MM.1S (cell line): ENCODE data around the gene CPSF4.

ENCODE experiments used
- EZH2 ChIP-seq: fragments of 300-600 bp; sonication (generic); optimal IDR thresholded peaks from 2 replicates; pipeline ENCODE3; 2017; ENCODE audit warnings: low read depth, mild to moderate bottlenecking, antibody characterized with exemption, low read length, mixed read lengths
- EZH2phosphoT487 ChIP-seq: fragments of 300-600 bp; sonication (generic); IDR thresholded peaks from 2 replicates; pipeline ENCODE4 v1.6.1; 2018; ENCODE audit warnings: antibody characterized with exemption, low read length
- TF ChIP-seq, protein P1 (sequence below): fragments of 300-600 bp; sonication (generic); IDR thresholded peaks from 2 replicates; pipeline ENCODE4 v1.5.1; 2016; ENCODE audit warnings: antibody characterized with exemption, low read length, mixed read lengths

GRCh38 chr7:99504603-99505323 is 66.0 kb downstream of the CPSF4 start, which contains the start of gene ZKSCAN5:
- TF ChIP-seq EZH2, result no peak
- TF ChIP-seq, protein P1, sequence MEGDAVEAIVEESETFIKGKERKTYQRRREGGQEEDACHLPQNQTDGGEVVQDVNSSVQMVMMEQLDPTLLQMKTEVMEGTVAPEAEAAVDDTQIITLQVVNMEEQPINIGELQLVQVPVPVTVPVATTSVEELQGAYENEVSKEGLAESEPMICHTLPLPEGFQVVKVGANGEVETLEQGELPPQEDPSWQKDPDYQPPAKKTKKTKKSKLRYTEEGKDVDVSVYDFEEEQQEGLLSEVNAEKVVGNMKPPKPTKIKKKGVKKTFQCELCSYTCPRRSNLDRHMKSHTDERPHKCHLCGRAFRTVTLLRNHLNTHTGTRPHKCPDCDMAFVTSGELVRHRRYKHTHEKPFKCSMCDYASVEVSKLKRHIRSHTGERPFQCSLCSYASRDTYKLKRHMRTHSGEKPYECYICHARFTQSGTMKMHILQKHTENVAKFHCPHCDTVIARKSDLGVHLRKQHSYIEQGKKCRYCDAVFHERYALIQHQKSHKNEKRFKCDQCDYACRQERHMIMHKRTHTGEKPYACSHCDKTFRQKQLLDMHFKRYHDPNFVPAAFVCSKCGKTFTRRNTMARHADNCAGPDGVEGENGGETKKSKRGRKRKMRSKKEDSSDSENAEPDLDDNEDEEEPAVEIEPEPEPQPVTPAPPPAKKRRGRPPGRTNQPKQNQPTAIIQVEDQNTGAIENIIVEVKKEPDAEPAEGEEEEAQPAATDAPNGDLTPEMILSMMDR, result no peak
- no peak for TF ChIP-seq EZH2phosphoT487
